Measurements from ENCODE around the gene ZNF587.

DNA sequence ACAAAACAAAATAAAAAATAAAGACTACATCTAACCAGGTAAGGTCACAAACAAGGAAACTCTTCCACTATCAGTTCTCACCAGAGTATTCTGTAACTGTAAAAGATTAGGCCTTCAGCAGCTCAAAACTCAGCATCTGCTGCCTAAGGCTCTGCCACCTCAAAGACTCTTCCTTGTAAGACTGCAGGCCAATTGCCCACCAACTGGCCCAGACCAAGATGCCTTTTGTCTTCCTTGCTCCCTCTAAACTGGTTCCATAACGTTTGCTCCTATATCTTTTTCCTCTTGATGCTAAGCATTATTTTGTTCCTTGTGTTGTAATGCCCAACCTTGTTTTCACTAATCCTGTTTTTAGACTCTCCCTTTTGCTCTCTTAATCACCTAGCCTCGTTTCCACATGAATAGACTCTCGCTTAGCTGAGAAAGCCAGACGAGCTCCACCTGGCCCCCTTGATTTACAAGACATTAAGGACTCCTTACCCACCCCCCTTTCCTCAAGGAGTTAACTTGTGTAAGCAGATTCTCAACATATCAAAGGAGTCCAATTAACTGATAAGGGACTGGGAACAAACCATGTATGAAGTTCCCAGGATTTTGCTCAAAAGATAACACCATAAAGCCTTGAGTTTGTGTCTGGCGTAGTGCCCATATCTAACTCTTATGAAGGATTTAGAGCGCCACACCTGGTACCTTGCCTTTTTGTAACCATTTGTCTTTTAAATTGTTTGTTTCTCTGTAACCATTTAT is 37.7 kb downstream of the ZNF587 start:
- TF ChIP-seq, protein P1, sequence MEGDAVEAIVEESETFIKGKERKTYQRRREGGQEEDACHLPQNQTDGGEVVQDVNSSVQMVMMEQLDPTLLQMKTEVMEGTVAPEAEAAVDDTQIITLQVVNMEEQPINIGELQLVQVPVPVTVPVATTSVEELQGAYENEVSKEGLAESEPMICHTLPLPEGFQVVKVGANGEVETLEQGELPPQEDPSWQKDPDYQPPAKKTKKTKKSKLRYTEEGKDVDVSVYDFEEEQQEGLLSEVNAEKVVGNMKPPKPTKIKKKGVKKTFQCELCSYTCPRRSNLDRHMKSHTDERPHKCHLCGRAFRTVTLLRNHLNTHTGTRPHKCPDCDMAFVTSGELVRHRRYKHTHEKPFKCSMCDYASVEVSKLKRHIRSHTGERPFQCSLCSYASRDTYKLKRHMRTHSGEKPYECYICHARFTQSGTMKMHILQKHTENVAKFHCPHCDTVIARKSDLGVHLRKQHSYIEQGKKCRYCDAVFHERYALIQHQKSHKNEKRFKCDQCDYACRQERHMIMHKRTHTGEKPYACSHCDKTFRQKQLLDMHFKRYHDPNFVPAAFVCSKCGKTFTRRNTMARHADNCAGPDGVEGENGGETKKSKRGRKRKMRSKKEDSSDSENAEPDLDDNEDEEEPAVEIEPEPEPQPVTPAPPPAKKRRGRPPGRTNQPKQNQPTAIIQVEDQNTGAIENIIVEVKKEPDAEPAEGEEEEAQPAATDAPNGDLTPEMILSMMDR (IDR thresholded peaks at IDR 0.05), result no peak
- no peak for TF ChIP-seq EP300 (IDR thresholded peaks at IDR 0.05)
- TF ChIP-seq POLR2A (IDR thresholded peaks at IDR 0.05), result no peak
- no peak for TF ChIP-seq POLR2AphosphoS5 (IDR thresholded peaks at IDR 0.05)

All from upper lobe of left lung (tissue), 4 donors.